Right atrium auricular region (tissue), 2 donors: Measurements from ENCODE around the gene EGFL6. TPM values are rescaled to one million over a fixed set of nuclear protein-coding genes. Genes with fewer than 3 reads are reported as not detected.

ENCODE experiments used
- DNase-seq: peaks from one replicate; pipeline ENCODE4 v3.0.0-alpha.2; 2019; ENCODE audit warnings: low spot score
- H3K27ac ChIP-seq, 2 donors: fragments of 200-600 bp; sonication (generic); 1 replicate in 1 of 2; 2 replicates in 1 of 2; pipeline ENCODE4 v1.5.1; 2016 to 2019
- H3K27me3 ChIP-seq, 2 donors: fragments of 200-600 bp; sonication (generic); one replicate each; pipeline versions ENCODE4 v1.5.1 to v1.6.0; 2017 to 2019
- H3K36me3 ChIP-seq: fragments of 200-600 bp; sonication (generic); one replicate; pipeline ENCODE4 v1.5.1; 2016
- H3K4me1 ChIP-seq, 2 donors: fragments of 200-600 bp; sonication (generic); one replicate each; pipeline versions ENCODE4 v1.5.1 to v1.6.0; 2017 to 2019
- H3K4me3 ChIP-seq, 2 donors: fragments of 200-600 bp; sonication (generic); 1 replicate in 1 of 2; 2 replicates in 1 of 2; pipeline ENCODE4 v1.5.1; 2017 to 2019; ENCODE audit warnings: mild to moderate bottlenecking in 1 of 2, moderate library complexity in 1 of 2
- H3K9me3 ChIP-seq, 2 donors: fragments of 200-600 bp; sonication (generic); one replicate each; pipeline ENCODE4 v1.5.1; 2019
- CTCF ChIP-seq, 2 donors: fragments of 200-600 bp; sonication (generic); IDR thresholded peaks; one replicate each; pipeline ENCODE4 v1.5.1; 2019; ENCODE audit warnings: antibody characterized with exemption in 2 of 2
- total RNA-seq, 2 donors: library from RNA; depleted of rRNA; stranded (reverse); fragments of >200 nt; gene quantifications; one replicate each; pipeline ENCODE4 v1.1.0, GENCODE V29; 2016

Gene EGFL6
- total RNA-seq, 2 donors from 2014 or later, result not detected

DNA sequence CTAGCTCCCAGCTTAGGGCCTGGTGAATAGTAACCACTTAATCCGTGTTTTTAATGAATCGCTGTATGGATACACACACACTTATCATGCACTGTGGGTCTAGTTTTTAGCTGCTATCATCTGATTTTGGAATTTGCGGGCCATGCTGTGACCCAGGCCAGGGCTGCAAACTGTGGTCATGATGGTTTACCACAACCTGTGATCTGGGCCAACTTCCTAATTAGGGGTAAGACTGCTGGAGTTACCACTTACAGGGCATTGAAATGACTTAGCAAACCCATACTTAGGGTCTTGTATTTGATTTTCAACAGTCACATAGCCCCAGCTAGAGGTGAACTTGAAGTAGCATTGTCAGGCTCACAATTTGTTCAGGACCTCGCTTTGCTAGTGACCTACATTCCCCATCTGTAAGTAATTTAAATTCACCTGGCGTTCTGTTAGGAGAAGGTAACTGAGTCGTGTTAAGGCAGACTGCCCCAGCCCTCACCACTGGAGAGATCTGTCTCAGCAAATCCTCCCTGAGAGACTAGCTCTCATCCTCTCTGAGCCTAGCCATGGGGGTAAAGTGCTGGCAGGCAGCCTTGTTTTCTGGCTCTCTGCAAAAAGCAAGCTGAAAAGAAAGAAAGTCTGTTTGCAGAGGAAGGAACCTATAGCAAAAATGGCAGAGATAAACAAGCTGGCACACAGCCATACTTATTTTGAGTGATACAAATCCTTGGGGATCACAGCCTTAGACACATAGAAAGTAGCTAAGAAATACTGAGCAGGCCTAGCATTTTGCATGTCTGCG lies 33.8 kb upstream of the EGFL6 start:
- TF ChIP-seq CTCF (IDR thresholded peaks at IDR 0.05), result no peak
- H3K4me1 ChIP-seq, result no peaks in the 10 kb centered on the region
- no peaks in the 10 kb centered on the region for H3K9me3 ChIP-seq
- DNase-seq, result no peak
- H3K36me3 ChIP-seq, result no peaks in the 10 kb centered on the region
- H3K4me3 ChIP-seq, result no peak overlapping the region
- H3K27ac ChIP-seq, result no peak overlapping the region
- H3K27me3 ChIP-seq, result no peaks in the 10 kb centered on the region

GRCh38 chrX:13536551-13536950 lies 32.9 kb upstream of the EGFL6 start:
- Histone ChIP-seq H3K36me3 (no peaks in the 10 kb centered on the region), H3K27me3 (no peaks in the 10 kb centered on the region), H3K9me3 (no peaks in the 10 kb centered on the region), H3K4me1 (no peaks in the 10 kb centered on the region), H3K27ac (no peak overlapping the region), H3K4me3 (no peak overlapping the region)
- no peak for DNase-seq
- TF ChIP-seq CTCF (IDR thresholded peaks at IDR 0.05), result no peak

GRCh38 chrX:13538414-13538813 lies 31.0 kb upstream of the EGFL6 start:
- Histone ChIP-seq H3K27ac (no peak overlapping the region), H3K4me3 (no peak overlapping the region), H3K9me3 (no peaks in the 10 kb centered on the region), H3K36me3 (no peaks in the 10 kb centered on the region), H3K4me1 (no peaks in the 10 kb centered on the region), H3K27me3 (no peaks in the 10 kb centered on the region)
- no peak for TF ChIP-seq CTCF (IDR thresholded peaks at IDR 0.05)
- no peak for DNase-seq

DNA sequence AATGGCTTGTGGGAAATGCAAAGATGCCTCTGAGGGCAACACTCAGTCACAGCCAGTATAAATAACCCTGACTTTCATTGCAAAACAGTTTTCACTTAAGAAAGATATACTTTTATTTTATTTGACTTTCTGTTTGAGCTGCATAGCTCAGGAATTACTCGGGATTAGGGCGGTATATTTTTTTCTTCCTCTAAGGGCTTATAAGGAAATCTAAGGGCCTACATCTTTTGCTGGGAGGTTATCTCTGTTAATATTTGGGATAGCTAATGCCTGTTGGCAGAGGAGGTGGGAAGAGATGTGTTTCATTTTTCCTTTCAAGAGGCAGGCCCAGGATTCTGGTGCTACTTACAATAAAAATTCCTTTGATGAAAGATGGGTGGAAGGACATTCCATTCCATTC lies 28.8 kb upstream of the EGFL6 start:
- TF ChIP-seq CTCF (IDR thresholded peaks at IDR 0.05), result no peak
- Histone ChIP-seq H3K9me3 (no peaks in the 10 kb centered on the region), H3K27me3 (no peaks in the 10 kb centered on the region), H3K27ac (no peak overlapping the region), H3K4me1 (no peaks in the 10 kb centered on the region), H3K4me3 (no peak overlapping the region), H3K36me3 (no peaks in the 10 kb centered on the region)
- no peak for DNase-seq

DNA sequence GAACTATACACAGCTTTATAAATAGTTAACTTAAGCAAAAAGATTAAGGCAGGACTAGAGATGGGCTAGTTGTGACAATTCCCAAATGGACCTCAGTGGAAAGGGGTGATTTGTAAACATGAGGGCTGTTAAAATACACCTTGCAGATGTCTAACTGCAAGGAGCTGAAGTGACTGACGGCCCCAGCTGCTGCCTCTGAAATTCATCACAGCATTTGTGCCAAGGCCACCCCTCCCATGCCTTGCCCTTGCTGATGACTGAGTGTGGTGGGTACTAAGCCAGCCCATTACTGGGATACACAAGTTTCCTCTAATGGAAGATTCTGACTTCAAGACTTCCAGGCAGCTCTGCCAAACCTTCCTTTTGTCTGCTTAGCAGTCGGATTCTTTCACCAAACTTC lies 23.7 kb upstream of the EGFL6 start:
- Histone ChIP-seq H3K27ac (no peak overlapping the region), H3K4me3 (no peak overlapping the region), H3K9me3 (no peaks in the 10 kb centered on the region), H3K36me3 (no peaks in the 10 kb centered on the region), H3K4me1 (no peaks in the 10 kb centered on the region), H3K27me3 (no peaks in the 10 kb centered on the region)
- TF ChIP-seq CTCF (IDR thresholded peaks at IDR 0.05), result no peak
- no peak for DNase-seq

GRCh38 chrX:13547671-13548070 lies 21.7 kb upstream of the EGFL6 start:
- Histone ChIP-seq H3K27ac (no peak overlapping the region), H3K27me3 (no peaks in the 10 kb centered on the region), H3K4me1 (no peaks in the 10 kb centered on the region), H3K4me3 (no peak overlapping the region), H3K9me3 (no peaks in the 10 kb centered on the region), H3K36me3 (no peaks in the 10 kb centered on the region)
- TF ChIP-seq CTCF (IDR thresholded peaks at IDR 0.05), result no peak
- DNase-seq, result no peak
